NB4 (cell line): ENCODE results near the gene RTN4.

Source experiments
- DNase-seq: peaks from one replicate; pipeline ENCODE4 v3.0.0; 2010; ENCODE audit warnings: low read depth
- H3K4me3 ChIP-seq: one replicate; pipeline ENCODE4 v1.5.1; 2011; ENCODE audit warnings: mild to moderate bottlenecking, low read depth, low read length, moderate library complexity
- MYC ChIP-seq: IDR thresholded peaks from 2 replicates; pipeline ENCODE4 v1.6.1; 2011; ENCODE audit warnings: low read depth, low read length
- POLR2A ChIP-seq: IDR thresholded peaks from 2 replicates; pipeline ENCODE4 v1.6.1; 2011; ENCODE audit warnings: mild to moderate bottlenecking; ENCODE audit not compliant: insufficient read length; ENCODE audit errors: extremely low read depth
- TF ChIP-seq, protein P1 (sequence below): IDR thresholded peaks from one replicate; pipeline ENCODE4 v1.5.1; 2012; ENCODE audit warnings: low read depth, low read length
- TF ChIP-seq, protein P2 (sequence below): IDR thresholded peaks from 2 replicates; pipeline ENCODE4 v1.6.1; 2011; ENCODE audit warnings: low read depth, low read length

RTN4 gene

DNA sequence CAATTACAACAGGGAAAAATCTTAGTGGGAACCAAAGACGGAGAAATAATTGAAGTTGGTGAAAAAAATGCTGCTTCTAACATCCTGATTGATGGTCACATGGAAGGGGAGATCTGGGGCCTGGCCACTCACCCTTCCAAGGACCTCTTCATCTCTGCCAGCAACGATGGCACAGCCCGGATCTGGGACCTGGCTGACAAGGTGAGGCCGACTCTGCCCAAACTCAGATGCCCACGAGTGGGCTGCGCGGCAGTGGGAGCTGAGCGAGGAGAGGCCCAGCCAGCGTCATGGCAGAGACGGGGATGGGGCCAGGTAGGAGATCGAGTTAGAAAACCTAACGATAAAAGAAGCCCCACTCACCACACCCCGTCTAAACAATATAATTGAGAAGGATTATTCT lies 87.7 kb downstream of the RTN4 start:
- DNase-seq, result no peak
- no peak for TF ChIP-seq POLR2A
- TF ChIP-seq, protein P1, sequence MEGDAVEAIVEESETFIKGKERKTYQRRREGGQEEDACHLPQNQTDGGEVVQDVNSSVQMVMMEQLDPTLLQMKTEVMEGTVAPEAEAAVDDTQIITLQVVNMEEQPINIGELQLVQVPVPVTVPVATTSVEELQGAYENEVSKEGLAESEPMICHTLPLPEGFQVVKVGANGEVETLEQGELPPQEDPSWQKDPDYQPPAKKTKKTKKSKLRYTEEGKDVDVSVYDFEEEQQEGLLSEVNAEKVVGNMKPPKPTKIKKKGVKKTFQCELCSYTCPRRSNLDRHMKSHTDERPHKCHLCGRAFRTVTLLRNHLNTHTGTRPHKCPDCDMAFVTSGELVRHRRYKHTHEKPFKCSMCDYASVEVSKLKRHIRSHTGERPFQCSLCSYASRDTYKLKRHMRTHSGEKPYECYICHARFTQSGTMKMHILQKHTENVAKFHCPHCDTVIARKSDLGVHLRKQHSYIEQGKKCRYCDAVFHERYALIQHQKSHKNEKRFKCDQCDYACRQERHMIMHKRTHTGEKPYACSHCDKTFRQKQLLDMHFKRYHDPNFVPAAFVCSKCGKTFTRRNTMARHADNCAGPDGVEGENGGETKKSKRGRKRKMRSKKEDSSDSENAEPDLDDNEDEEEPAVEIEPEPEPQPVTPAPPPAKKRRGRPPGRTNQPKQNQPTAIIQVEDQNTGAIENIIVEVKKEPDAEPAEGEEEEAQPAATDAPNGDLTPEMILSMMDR, result no peak
- no peak for TF ChIP-seq MYC
- TF ChIP-seq, protein P2, sequence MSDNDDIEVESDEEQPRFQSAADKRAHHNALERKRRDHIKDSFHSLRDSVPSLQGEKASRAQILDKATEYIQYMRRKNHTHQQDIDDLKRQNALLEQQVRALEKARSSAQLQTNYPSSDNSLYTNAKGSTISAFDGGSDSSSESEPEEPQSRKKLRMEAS, result no peak
- no peak overlapping the region for H3K4me3 ChIP-seq

DNA sequence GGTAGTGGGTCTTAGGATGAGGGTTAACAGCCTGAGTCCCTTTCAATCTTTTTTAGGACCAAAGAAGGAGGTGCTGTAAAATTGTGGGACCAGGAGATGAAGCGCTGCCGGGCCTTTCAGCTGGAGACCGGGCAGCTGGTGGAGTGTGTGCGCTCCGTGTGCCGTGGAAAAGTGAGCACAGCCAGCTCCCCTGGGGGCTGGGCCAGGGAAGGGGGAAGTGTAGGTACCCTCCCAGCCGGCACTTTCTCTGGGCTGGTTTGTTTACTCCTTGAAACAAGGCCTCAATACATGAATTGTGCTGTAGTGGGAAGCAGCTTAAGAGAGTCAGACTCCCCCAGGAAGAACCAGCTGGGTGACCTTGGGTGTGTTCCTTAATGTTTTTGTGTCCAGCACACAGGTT lies 90.1 kb downstream of the RTN4 start:
- TF ChIP-seq, protein P2, result no peak
- no peak for TF ChIP-seq MYC
- no peak for TF ChIP-seq POLR2A
- TF ChIP-seq, protein P1, result no peak
- no peak overlapping the region for H3K4me3 ChIP-seq
- DNase-seq, result no peak

DNA sequence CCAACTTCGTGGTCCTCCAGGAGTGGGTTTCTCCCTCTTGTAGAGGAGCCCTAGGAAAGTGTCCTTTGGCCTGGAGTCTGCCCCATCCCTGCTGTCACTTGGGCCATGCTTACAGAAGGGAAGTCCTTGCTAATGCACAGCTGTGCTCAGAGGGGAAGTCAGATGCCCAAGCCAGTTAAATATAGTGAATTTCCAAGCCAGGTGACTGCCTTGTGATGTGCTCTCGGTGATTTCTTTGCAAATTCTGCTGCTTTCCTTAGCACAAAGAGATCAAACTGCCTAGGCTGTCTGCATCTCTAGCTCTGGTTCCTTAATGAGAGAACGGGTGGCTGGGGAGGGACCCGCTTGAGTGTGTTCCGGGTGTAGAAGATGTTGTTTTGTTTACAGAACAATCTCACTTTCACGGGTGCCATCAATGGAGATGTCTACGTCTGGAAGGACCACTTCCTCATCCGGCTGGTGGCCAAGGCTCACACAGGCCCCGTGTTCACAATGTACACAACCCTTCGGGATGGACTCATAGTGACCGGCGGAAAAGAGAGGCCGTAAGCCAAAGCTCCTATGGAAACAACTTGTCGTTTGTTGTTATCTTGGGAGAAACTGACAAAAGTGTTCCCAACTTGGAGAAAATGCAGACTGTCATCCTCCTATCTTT lies 91.4 kb downstream of the RTN4 start:
- TF ChIP-seq, protein P1, result no peak
- TF ChIP-seq, protein P2, result no peak
- TF ChIP-seq POLR2A (no peak), MYC (no peak)
- no peak for DNase-seq
- H3K4me3 ChIP-seq, result no peak overlapping the region

DNA sequence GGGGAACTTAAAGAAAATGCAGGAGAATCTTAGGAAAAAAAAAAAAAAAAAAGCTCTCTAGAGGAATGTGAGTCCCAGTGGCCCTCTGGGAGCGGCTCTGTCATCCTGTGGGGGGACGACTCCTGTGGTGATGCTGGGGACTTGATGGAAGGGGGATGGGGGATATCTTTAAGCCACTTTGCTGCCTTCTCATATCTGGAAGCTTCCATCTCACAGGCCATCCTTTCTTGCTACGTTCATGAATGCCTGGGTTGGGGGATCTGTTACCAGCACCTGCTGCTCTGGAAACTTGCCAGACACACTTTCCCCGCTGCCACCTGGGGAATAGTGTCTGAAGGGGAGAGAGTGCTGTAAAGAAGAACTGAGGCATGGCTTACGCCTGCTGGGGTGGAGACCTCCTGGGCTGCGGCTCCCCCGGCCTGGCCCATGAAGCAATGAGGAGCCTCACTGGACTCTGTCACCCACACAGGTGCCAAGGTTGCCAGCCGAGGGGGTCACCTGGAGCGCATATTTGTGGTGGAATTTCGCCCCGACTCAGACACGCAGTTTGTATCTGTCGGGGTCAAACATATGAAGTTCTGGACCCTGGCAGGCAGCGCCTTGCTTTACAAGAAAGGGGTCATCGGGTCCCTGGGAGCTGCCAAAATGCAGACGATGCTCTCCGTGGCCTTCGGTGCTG lies 92.8 kb downstream of the RTN4 start:
- no peak for DNase-seq
- TF ChIP-seq MYC (no peak), POLR2A (no peak)
- TF ChIP-seq, protein P1, result no peak
- TF ChIP-seq, protein P2, result no peak
- no peak overlapping the region for H3K4me3 ChIP-seq

DNA sequence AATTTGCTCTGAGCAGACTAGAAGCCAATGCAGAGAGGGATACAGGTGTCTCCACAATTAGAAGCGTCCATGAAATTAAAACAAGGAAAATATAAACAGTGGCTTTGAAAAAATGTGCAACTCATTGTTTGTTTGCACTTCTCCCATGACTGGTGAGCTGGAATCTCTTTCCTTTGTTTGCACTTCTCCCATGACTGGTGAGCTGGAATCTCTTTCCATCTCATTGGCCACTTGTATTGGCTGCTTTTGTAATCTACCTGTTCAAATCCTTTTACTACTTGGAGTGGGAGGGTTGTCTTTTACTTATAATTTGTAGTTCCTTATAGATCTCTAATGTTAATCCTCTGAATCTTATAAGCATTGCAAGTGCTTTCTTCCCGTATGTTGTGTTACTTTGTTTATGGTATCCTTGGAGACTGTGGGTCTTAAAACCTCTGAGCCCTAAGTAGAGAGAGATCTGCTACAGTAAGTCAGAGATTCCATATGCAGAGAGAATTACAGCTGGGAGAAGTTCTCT lies 94.1 kb downstream of the RTN4 start:
- TF ChIP-seq, protein P1, result no peak
- TF ChIP-seq, protein P2, result no peak
- TF ChIP-seq MYC (no peak), POLR2A (no peak)
- peak overlapping the region; percentile 16 for H3K4me3 ChIP-seq
- no peak for DNase-seq
